ENCODE measurements around the gene SEMA3E. TPM values are rescaled to one million over a fixed set of nuclear protein-coding genes. Genes with fewer than 3 reads are reported as not detected.

SEMA3E gene
- total and polyA plus RNA-seq, 10 of the 15 experiments (the other 5 are each of a cell fraction or from before 2014, with no cell fraction given): 0.08 to 2.0 (median 0.82) TPM

- no TSS peak for BruUV-seq (replicated peaks)
- ChIA-PET POLR2A (no interaction called here), SMC1A (ENCODE audit: uncharacterized antibody, unreplicated experiment) (interaction anchor here (1.5 kb wide), 1 partner anchor 74 kb away, joined by 3 read pairs; no protein-coding TSS in a partner anchor), RAD21 (ENCODE audit: unreplicated experiment) (interaction anchor here (0.6 kb wide), 1 partner anchor 21 kb away, joined by 3 read pairs; no protein-coding TSS in a partner anchor), CTCF (interaction anchor here (1.4 kb wide), 1 partner anchor 21 kb away, joined by 3 read pairs; no protein-coding TSS in a partner anchor)
- intact Hi-C loops (cut with micrococcal nuclease; ENCODE audit: unreplicated experiment) (no loop called here), in situ Hi-C loops (cut with MboI) (no loop called here)
- H3K36me3 ChIP-seq (ENCODE audit: control insufficient read depth in 2 of 2, insufficient read depth in 2 of 2, low read length in 1 of 2): no peaks in the 10 kb centered on the region
- H3K9ac ChIP-seq (ENCODE audit: control insufficient read depth, insufficient read depth, low read length): no peak overlapping the region
- no peak overlapping the region for H3K4me2 ChIP-seq (ENCODE audit: control insufficient read depth, insufficient read depth)
- H3K27me3 ChIP-seq (replicated peaks in 1 of 2; ENCODE audit: control insufficient read depth in 2 of 2, insufficient read depth in 2 of 2, low read length in 1 of 2): no peaks in the 10 kb centered on the region
- FAIRE-seq (no peak), ATAC-seq (no peak), DNase-seq (ENCODE audit: low read depth, low spot score) (no peak)
- no peaks in the 10 kb centered on the region for H3K9me3 ChIP-seq (replicated peaks; ENCODE audit: control insufficient read depth, insufficient read depth, low read length)
- H3K4me3 ChIP-seq: no peak overlapping the region
- no peaks in the 10 kb centered on the region for H3K4me1 ChIP-seq (ENCODE audit: control insufficient read depth, insufficient read depth, low read length)
- WGBS (ENCODE audit: insufficient coverage, insufficient replicate concordance, low lambda C conversion rate, missing lambda C conversion rate): 35% methylated on average over 4 of the region's 4 CpGs
- H2AFZ ChIP-seq (ENCODE audit: control insufficient read depth, low read depth, low read length): no peak overlapping the region
- TF ChIP-seq, protein P1, sequence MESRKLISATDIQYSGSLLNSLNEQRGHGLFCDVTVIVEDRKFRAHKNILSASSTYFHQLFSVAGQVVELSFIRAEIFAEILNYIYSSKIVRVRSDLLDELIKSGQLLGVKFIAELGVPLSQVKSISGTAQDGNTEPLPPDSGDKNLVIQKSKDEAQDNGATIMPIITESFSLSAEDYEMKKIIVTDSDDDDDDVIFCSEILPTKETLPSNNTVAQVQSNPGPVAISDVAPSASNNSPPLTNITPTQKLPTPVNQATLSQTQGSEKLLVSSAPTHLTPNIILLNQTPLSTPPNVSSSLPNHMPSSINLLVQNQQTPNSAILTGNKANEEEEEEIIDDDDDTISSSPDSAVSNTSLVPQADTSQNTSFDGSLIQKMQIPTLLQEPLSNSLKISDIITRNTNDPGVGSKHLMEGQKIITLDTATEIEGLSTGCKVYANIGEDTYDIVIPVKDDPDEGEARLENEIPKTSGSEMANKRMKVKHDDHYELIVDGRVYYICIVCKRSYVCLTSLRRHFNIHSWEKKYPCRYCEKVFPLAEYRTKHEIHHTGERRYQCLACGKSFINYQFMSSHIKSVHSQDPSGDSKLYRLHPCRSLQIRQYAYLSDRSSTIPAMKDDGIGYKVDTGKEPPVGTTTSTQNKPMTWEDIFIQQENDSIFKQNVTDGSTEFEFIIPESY (IDR thresholded peaks at IDR 0.05): no peak
- TF ChIP-seq, protein P2, sequence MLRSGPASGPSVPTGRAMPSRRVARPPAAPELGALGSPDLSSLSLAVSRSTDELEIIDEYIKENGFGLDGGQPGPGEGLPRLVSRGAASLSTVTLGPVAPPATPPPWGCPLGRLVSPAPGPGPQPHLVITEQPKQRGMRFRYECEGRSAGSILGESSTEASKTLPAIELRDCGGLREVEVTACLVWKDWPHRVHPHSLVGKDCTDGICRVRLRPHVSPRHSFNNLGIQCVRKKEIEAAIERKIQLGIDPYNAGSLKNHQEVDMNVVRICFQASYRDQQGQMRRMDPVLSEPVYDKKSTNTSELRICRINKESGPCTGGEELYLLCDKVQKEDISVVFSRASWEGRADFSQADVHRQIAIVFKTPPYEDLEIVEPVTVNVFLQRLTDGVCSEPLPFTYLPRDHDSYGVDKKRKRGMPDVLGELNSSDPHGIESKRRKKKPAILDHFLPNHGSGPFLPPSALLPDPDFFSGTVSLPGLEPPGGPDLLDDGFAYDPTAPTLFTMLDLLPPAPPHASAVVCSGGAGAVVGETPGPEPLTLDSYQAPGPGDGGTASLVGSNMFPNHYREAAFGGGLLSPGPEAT (IDR thresholded peaks at IDR 0.05; ENCODE audit: low read depth): no peak
- TF ChIP-seq YBX1 (IDR thresholded peaks at IDR 0.05) (no peak), TCF12 (IDR thresholded peaks at IDR 0.05; ENCODE audit: low read depth, low read length) (no peak), NR2F1 (conservative IDR thresholded peaks at IDR 0.05) (no peak), CHD1 (IDR thresholded peaks at IDR 0.05; ENCODE audit: low read depth, low read length) (no peak), IKZF1 (conservative IDR thresholded peaks at IDR 0.05) (no peak), FOXK2 (IDR thresholded peaks at IDR 0.05) (no peak), GABPA (IDR thresholded peaks at IDR 0.05; ENCODE audit: low read depth) (no peak), CHD2 (IDR thresholded peaks at IDR 0.05; ENCODE audit: borderline replicate concordance, low read depth, low read length) (no peak), STAT3 (IDR thresholded peaks at IDR 0.05; ENCODE audit: low read depth, low read length) (no peak), SMAD5 (IDR thresholded peaks at IDR 0.05; ENCODE audit: low read depth) (no peak), BHLHE40 (IDR thresholded peaks at IDR 0.05; ENCODE audit: borderline replicate concordance in 1 of 2, low read depth in 2 of 2, low read length in 1 of 2) (no peak), SIX5 (IDR thresholded peaks at IDR 0.05; ENCODE audit: low read depth, low read length, severe bottlenecking) (no peak), NFIC (IDR thresholded peaks at IDR 0.05; ENCODE audit: low read depth, low read length) (no peak), ZZZ3 (IDR thresholded peaks at IDR 0.05; ENCODE audit: control insufficient read depth, insufficient read length, low read depth) (no peak)
- H3K27ac ChIP-seq (ENCODE audit: control insufficient read depth, insufficient read depth): no peak overlapping the region
- H3K79me2 ChIP-seq (ENCODE audit: control insufficient read depth, insufficient read depth, low read length): no peaks in the 10 kb centered on the region
- no peaks in the 10 kb centered on the region for H4K20me1 ChIP-seq (ENCODE audit: control insufficient read depth, insufficient read depth)
Measured at GRCh38 chr7:83446102-83446669, 202.8 kb downstream of the SEMA3E start.

All from GM12878 (cell line).